T-helper 1 cell treated with Interleukin-12 subunit alpha and Interleukin-12 subunit beta and Interleukin-4 antibody, amounts not matched to agents 30 μg/mL and 1 μg/mL, for 36 hours (primary cell): Measurements from ENCODE around the gene CNOT6L.
"Not testable (repeated sequence)": the region's sequence is repeated elsewhere in the genome, so short reads cannot be mapped to it uniquely, and the experiment has no call there.

Experiments used
- H3K27ac Mint-ChIP-seq: one replicate; pipeline ENCODE4 v1.8.0; 2021; ENCODE audit warnings: mild to moderate bottlenecking, mixed read lengths
- H3K27me3 Mint-ChIP-seq: one replicate; pipeline ENCODE4 v1.8.0; 2021; ENCODE audit warnings: low read depth, mixed read lengths
- H3K36me3 Mint-ChIP-seq: one replicate; pipeline ENCODE4 v1.8.0; 2021; ENCODE audit warnings: low read depth, mixed read lengths
- H3K4me1 Mint-ChIP-seq: one replicate; pipeline ENCODE4 v1.8.0; 2021; ENCODE audit warnings: low read depth, mixed read lengths
- H3K4me3 Mint-ChIP-seq: one replicate; pipeline ENCODE4 v1.8.0; 2021; ENCODE audit warnings: mild to moderate bottlenecking, moderate library complexity, mixed read lengths
- H3K9me3 Mint-ChIP-seq: one replicate; pipeline ENCODE4 v1.8.0; 2021; ENCODE audit warnings: mixed read lengths

CNOT6L gene

DNA sequence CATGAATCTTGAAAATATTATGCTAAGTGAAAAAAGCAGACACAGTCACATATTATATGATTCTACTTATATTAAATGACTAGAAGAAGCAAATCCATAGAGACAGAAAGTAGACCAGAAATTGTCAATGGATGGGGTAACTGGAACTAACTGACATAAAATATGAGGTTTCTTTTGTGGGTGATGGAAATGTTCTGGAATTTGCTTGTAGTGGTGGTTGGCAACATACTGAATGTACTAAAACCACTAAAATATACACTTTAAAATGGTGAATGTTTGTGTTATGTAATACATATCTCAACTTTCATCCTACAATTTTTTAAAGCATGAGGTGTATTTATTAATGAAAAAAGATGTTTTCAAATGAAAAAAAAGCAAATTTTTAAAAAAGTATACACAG lies 14.7 kb downstream of the CNOT6L start:
- Mint-ChIP-seq H3K36me3 (peaks cover 16% of the 10 kb centered on the region), H3K4me3 (no peak overlapping the region), H3K27me3 (no peaks in the 10 kb centered on the region), H3K27ac (no peak overlapping the region), H3K4me1 (peaks cover 44% of the 10 kb centered on the region), H3K9me3 (no peaks in the 10 kb centered on the region)

DNA sequence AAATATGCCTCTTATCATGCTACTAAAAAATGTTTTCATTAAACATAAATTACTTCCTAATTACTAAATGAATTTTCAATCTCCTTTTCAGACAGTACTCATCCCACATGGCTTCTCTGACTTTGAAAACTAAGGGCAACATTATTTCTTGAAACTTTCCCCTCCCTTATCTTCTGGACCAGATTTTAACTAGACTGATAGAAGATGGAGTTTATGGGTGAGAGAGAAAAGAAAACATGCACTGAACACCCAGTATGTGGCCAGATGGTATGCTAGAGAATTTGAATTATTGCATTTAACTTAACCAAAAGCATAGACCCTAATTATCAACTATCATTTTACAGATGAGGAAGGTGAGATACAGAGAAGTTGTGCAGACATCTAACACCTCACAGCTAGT lies 16.8 kb downstream of the CNOT6L start:
- Mint-ChIP-seq H3K4me3 (no peak overlapping the region), H3K27ac (peak overlapping the region; percentile 26), H3K4me1 (peaks cover 46% of the 10 kb centered on the region), H3K27me3 (no peaks in the 10 kb centered on the region), H3K36me3 (peaks cover 18% of the 10 kb centered on the region), H3K9me3 (peaks cover 4% of the 10 kb centered on the region)

DNA sequence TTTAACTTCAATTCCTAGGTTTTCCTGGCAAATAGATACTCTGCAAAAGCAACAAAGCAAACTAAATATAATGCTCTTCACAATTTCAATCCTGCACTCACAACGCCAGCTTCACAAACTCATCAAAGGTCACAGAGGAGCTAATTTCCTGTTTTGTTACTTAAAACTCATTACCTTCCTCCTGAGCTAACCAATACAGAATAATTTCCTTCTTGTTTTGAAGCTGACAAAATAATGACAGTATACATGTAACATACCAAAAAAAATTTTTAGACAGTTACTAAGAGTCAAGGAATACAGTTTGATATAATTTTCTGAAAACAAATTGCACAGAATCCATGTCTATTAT lies 17.9 kb downstream of the CNOT6L start:
- H3K4me3 Mint-ChIP-seq, result peak overlapping the region; percentile 76
- H3K9me3 Mint-ChIP-seq, result peaks cover 12% of the 10 kb centered on the region
- H3K4me1 Mint-ChIP-seq, result peaks cover 44% of the 10 kb centered on the region
- H3K36me3 Mint-ChIP-seq, result peaks cover 22% of the 10 kb centered on the region
- H3K27me3 Mint-ChIP-seq, result no peaks in the 10 kb centered on the region
- H3K27ac Mint-ChIP-seq, result peak overlapping the region; percentile 68

DNA sequence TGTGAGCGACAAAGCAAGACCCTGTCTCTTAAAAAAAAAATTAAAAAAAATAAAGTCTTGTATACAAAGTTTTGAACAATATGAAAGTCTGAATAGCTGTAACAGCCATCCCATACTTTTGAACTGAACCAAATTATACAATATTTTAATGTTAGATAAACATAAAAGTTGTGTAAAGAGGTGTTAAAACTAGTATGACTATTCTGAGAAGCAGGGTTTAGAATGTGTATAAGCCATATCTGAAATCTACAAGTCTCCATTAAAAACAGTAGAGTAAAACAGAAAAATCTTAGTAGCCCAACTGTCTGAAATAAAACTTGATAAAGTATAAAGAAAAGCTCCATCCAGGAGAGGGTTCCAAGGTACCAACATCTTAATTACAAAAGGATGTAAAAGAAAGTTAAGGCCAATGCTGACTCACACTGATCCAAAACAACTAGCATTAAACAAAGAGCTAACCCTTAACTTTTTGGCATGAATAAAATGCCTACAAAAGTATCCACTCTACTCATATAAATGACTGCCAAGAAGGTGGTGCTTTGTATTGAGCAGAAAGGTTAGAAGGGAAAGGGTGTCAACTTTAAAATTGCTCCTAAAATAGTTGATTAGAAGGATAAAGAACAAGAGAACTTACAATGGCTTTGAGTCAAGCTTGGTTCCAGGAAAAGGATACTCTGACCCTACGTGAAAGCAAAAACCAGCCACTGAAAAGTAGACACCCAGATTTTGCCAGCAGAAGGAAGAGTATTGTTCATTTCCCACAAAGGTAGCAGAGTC lies 18.5 kb downstream of the CNOT6L start:
- Mint-ChIP-seq H3K36me3 (peaks cover 27% of the 10 kb centered on the region), H3K4me3 (peak overlapping the region; percentile 76), H3K27me3 (no peaks in the 10 kb centered on the region), H3K9me3 (peaks cover 17% of the 10 kb centered on the region), H3K4me1 (peaks cover 42% of the 10 kb centered on the region), H3K27ac (peak overlapping the region; percentile 68)

DNA sequence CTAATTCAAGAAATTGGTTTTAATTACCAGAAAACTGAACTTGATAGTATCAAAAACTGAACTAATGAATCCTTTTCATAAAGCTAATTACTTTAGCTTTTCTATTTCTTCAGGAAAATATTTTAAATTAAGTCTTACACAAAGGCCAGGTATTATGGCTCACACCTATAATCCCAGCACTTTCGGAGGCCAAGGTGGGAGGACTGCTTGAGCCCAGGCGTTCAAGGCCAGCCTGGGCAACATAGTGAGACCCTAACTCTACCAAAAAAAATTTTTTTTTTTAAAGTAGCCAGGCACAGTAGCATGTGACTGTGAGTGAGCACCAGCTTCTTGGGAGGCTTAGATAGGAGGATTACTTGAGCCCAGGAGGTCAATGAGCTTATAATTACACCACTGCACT lies 19.1 kb downstream of the CNOT6L start:
- Mint-ChIP-seq H3K4me1 (peaks cover 40% of the 10 kb centered on the region), H3K36me3 (peaks cover 33% of the 10 kb centered on the region), H3K27me3 (no peaks in the 10 kb centered on the region), H3K4me3 (no peak overlapping the region), H3K27ac (no peak overlapping the region), H3K9me3 (peaks cover 22% of the 10 kb centered on the region)

DNA sequence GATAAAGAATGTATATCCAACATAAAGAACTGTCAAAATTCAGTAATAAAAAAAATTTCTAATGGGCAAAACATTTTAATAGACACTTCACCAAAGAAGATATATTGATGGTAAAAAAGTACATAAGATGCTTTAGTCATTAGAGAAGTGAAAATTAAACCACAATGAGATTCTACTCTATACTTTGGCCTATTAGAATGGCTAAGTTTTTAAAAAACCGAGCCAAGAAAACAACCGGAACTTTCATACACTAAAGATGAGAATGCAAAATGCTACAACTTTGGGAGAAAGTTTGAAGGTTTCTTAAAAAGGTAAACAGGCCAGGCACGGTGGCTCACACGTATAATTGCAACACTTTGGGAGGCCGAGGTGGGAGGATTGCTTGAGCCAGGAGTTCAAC lies 20.8 kb downstream of the CNOT6L start:
- no peak overlapping the region for H3K27ac Mint-ChIP-seq
- H3K4me1 Mint-ChIP-seq, result peaks cover 43% of the 10 kb centered on the region
- H3K4me3 Mint-ChIP-seq, result no peak overlapping the region
- H3K9me3 Mint-ChIP-seq, result peaks cover 25% of the 10 kb centered on the region
- peaks cover 40% of the 10 kb centered on the region for H3K36me3 Mint-ChIP-seq
- no peaks in the 10 kb centered on the region for H3K27me3 Mint-ChIP-seq

DNA sequence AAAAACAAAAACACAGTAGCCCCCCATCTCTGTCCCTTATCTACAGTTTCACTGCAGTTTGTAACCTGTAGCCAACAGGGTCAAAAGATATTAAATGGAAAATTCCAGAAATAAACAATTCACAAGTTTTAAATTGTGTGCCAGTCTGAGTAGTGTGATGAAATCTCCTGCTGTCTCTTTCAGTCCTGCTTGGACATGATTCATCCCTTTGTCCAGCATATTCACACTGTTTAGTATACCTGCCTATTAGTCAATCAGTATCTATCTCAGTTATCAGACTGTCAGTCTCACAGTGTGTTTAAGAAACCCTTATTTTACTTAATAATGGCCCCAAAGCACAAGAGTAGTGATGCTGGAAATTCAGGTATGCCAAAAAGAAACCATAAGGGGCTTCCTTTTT lies 21.9 kb downstream of the CNOT6L start:
- H3K4me3 Mint-ChIP-seq, result no peak overlapping the region
- no peak overlapping the region for H3K27ac Mint-ChIP-seq
- peaks cover 37% of the 10 kb centered on the region for H3K36me3 Mint-ChIP-seq
- H3K9me3 Mint-ChIP-seq, result peaks cover 25% of the 10 kb centered on the region
- H3K27me3 Mint-ChIP-seq, result no peaks in the 10 kb centered on the region
- H3K4me1 Mint-ChIP-seq, result peaks cover 39% of the 10 kb centered on the region

DNA sequence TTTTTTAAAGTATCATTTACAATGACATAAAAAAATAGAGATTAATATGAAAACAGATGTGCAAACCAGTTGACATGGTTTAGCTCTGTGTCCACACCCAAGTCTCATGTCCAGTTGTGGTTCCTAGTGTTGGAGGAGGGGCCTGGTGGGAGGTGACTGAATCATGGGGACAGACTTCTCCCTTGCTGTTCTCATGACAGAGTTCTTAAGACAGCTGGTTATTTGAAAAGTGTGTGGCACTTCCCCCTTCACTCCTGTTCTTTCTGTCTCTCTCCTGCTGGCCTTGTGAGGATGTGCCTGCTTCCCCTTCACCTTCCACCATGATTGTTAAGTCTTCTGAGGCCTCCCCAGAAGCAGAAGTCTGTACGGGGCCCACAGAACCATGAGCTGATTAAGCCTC lies 23.8 kb downstream of the CNOT6L start:
- Mint-ChIP-seq H3K9me3 (peaks cover 25% of the 10 kb centered on the region), H3K36me3 (peaks cover 39% of the 10 kb centered on the region), H3K4me3 (no peak overlapping the region), H3K27me3 (no peaks in the 10 kb centered on the region), H3K4me1 (peaks cover 30% of the 10 kb centered on the region), H3K27ac (no peak overlapping the region)

DNA sequence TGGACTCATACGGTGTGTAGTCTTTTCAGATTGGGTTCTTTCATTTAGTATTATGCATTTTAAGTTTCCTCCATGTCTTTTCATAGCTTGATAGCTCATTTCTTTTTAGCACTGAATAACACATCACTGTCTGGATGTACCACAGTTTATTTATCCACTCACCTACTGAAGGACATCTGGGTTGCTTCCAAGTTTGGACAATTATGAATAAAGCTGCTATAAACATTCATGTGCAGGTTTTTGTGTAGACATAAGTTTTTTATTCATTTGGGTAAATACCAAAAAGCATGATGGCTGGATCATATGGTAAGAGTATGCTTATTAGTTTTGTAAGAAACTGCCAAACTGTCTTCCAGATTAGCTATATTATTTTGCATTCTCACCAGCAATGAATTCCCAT lies 29.0 kb downstream of the CNOT6L start:
- H3K36me3 Mint-ChIP-seq, result peaks cover 13% of the 10 kb centered on the region
- H3K27me3 Mint-ChIP-seq, result no peaks in the 10 kb centered on the region
- H3K9me3 Mint-ChIP-seq, result peaks cover 4% of the 10 kb centered on the region
- no peak overlapping the region for H3K27ac Mint-ChIP-seq
- H3K4me1 Mint-ChIP-seq, result peaks cover 25% of the 10 kb centered on the region
- H3K4me3 Mint-ChIP-seq, result no peak overlapping the region

DNA sequence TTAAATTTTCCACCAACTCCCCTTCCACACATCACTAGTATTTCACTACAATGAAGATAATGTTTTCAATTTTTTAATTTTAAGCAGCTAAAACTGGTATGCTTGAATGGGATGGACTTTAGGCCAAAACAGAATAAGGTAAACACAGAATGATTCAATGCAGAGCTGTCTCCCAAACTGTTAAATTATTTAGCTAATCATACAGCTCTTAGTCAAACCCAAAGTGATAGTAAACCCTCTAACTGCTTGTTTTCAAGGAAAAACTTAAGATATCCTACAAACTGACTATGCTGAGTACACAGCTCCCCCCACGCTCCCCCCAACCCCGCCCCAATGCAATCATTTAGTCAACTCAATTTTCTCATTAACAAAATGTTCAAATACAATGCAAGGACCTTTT lies 30.2 kb downstream of the CNOT6L start:
- Mint-ChIP-seq H3K27me3 (no peaks in the 10 kb centered on the region), H3K9me3 (no peaks in the 10 kb centered on the region), H3K27ac (no peak overlapping the region), H3K4me3 (no peak overlapping the region), H3K4me1 (peaks cover 27% of the 10 kb centered on the region), H3K36me3 (peaks cover 6% of the 10 kb centered on the region)

DNA sequence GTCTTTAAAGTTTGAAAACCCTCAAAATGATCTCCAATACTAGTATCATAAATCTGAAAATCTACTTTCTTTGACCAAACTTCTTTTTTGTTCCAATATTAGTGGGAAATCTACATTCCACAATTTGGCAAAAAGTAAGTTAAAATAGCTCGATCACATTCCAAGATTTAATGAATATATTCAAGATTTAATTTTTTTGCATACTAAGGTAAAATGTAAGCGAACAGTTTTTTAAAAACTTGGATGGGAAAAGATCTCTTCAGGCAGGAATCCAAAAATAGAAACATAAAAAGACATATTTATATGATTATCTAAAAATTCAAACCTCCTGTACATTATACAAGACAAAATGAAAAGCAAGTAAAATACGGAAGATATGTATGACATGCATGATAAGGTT lies 31.2 kb downstream of the CNOT6L start:
- Mint-ChIP-seq H3K27ac (no peak overlapping the region), H3K4me3 (no peak overlapping the region), H3K27me3 (no peaks in the 10 kb centered on the region), H3K9me3 (no peaks in the 10 kb centered on the region), H3K4me1 (peaks cover 30% of the 10 kb centered on the region), H3K36me3 (peaks cover 5% of the 10 kb centered on the region)

DNA sequence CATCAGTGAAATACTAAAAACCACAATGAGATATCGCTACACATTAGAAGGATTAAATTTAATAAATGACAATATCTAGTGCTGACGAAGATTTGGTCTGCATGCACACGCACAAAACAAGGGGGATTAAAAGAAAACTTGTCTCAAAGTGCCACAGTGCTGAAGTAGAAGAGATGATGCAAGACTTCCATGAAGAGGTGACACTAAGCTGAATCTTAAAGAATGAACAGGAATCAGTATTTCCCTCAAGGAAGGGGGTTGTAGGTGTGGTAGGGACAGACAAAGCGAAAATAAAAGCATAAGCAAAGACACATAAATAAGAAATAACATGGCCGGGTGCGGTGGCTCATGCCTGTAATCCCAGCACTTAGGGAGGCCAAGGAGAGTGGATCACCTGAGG lies 33.5 kb downstream of the CNOT6L start:
- no peak overlapping the region for H3K4me3 Mint-ChIP-seq
- no peaks in the 10 kb centered on the region for H3K9me3 Mint-ChIP-seq
- H3K27me3 Mint-ChIP-seq, result no peaks in the 10 kb centered on the region
- H3K36me3 Mint-ChIP-seq, result peaks cover 3% of the 10 kb centered on the region
- no peak overlapping the region for H3K27ac Mint-ChIP-seq
- peaks cover 37% of the 10 kb centered on the region for H3K4me1 Mint-ChIP-seq

DNA sequence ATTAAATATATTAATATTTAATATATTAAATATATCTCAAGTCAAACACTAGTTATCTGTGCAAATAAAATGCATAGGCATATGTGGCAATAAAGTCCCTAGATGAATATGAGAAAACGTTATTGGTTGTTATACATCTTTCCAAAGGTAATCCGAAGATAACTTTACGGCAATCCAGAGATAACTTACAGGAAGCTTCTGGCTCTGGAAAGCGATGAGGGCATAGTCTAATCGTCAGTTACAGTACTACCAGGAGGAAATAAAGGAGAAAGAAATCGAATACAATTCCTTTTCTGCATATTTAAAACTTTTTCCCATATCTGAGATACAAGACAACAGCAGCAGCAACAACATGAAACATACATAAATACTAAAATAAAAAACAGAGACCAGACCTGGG lies 35.3 kb downstream of the CNOT6L start:
- peaks cover 36% of the 10 kb centered on the region for H3K4me1 Mint-ChIP-seq
- H3K27ac Mint-ChIP-seq, result no peak overlapping the region
- H3K9me3 Mint-ChIP-seq, result no peaks in the 10 kb centered on the region
- H3K36me3 Mint-ChIP-seq, result peaks cover 7% of the 10 kb centered on the region
- no peaks in the 10 kb centered on the region for H3K27me3 Mint-ChIP-seq
- H3K4me3 Mint-ChIP-seq, result no peak overlapping the region

DNA sequence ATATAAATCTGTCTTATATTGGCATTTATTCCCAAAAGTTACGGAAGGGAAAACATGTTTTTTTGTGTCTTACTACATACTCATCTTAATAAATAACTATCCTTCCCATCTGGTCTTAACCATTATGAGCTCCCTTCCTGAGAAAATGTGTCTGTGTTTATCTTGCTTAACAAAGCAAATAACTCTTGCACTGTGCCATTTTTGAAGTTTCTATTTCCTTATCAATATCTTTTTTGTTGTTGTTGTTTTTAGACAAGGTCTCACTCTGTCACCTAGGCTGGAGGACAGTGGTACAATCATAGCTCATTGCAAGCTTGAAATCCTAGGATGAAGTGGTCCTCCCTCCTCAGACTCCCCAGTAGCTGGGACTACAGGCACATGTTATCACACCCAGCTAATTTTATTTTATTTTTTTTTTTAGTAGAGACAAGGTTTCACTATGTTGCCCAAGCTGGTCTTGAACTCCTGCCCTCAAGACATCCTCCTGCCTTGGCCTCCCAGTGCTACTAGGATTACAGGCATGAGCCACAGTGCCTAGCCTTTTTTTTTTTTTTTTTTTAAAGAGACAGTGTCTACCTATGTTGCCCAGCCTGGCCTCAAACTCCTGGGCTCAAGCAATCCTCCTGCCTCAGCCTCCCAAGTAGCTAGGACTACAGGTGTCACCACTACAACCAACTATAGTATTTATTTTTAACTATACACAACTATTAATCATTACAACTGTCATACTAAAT lies 36.9 kb downstream of the CNOT6L start:
- no peak overlapping the region for H3K27ac Mint-ChIP-seq
- peaks cover 37% of the 10 kb centered on the region for H3K4me1 Mint-ChIP-seq

DNA sequence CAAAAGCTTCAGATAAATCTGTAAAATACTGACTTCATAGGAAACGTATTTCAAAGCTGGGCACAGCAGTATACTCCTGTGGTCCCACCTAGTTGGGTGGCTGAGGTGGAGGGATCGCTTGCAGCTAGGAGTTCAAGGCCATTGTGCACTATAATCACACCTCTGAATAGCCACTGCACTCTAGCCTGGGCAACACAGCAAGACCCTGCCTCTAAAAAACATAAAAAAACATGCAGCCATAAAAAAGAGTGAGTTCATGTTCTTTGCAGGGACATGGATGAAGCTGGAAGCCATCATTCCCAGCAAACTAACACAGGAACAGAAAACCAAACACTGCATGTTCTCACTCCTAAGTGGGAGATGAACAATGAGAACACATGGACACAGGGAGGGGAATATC lies 38.4 kb downstream of the CNOT6L start:
- Mint-ChIP-seq H3K36me3 (peaks cover 11% of the 10 kb centered on the region), H3K4me1 (peaks cover 42% of the 10 kb centered on the region)
- H3K9me3 Mint-ChIP-seq, H3K27ac Mint-ChIP-seq, H3K4me3 Mint-ChIP-seq, H3K27me3 Mint-ChIP-seq: not testable (repeated sequence)

More for the DNA sequence above, 36.9 kb downstream of the CNOT6L start:
- no peaks in the 10 kb centered on the region for H3K27me3 Mint-ChIP-seq
- peaks cover 7% of the 10 kb centered on the region for H3K36me3 Mint-ChIP-seq
- no peaks in the 10 kb centered on the region for H3K9me3 Mint-ChIP-seq
- no peak overlapping the region for H3K4me3 Mint-ChIP-seq
